A549 (cell line): ENCODE results near the gene MRPL20.
"Not testable (repeated sequence)": the region's sequence is repeated elsewhere in the genome, so short reads cannot be mapped to it uniquely, and the experiment has no call there.

Experiments
- EP300 ChIP-seq, 2 experiments: fragments of >200 bp; sonication (Bioruptor Twin); formaldehyde crosslinking; IDR thresholded peaks; 2 replicates in 1 of 2; 3 replicates in 1 of 2; pipeline ENCODE4 v1.6.1; 2016 to 2017
- ESRRA ChIP-seq: fragments of 150-350 bp; IDR thresholded peaks from 2 replicates; pipeline ENCODE4 v1.6.1; 2014; ENCODE audit warnings: mild to moderate bottlenecking, low read length, borderline replicate concordance
- PHF8 ChIP-seq: fragments of 200-600 bp; sonication (generic); IDR thresholded peaks from 2 replicates; pipeline ENCODE4 v1.6.1; 2016; ENCODE audit warnings: low read depth, mild to moderate bottlenecking, antibody characterized with exemption, moderate library complexity, borderline replicate concordance
- POLR2A ChIP-seq: IDR thresholded peaks from 2 replicates; pipeline ENCODE4 v1.6.1; 2012; ENCODE audit warnings: mild to moderate bottlenecking, low read length
- TF ChIP-seq, protein P1 (sequence below): fragments of >200 bp; sonication (Bioruptor Twin); formaldehyde crosslinking; IDR thresholded peaks from 3 replicates; pipeline ENCODE4 v1.5.1; 2016

DNA sequence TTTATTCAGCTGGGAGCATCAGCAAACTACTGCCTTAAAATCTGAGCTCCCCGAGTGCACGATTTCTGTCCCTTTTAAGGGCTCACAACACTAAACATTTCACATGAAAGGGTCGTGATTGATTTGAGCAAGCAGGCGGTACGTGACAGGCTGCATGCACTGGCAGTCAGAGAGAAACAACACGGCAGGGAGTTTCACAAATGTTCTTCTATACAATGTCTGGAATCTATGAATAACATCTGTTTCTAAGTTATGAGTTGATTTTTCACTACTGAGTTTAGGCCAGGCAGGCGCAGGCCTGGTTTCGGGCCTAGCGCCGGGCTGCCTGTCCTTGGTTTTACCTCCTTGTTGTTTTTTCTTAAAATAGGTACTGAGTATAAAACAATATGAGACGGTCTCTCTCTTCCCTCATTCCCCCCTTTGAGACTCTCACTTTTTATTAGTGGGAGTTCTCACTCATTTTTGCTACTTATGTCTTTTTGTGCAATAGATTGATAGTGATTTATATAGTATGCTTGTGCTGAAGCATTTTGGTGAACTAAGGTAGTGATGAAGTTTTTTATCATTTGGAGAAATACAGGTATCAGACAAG lies 5.3 kb upstream of the MRPL20 start:
- TF ChIP-seq, protein P1, sequence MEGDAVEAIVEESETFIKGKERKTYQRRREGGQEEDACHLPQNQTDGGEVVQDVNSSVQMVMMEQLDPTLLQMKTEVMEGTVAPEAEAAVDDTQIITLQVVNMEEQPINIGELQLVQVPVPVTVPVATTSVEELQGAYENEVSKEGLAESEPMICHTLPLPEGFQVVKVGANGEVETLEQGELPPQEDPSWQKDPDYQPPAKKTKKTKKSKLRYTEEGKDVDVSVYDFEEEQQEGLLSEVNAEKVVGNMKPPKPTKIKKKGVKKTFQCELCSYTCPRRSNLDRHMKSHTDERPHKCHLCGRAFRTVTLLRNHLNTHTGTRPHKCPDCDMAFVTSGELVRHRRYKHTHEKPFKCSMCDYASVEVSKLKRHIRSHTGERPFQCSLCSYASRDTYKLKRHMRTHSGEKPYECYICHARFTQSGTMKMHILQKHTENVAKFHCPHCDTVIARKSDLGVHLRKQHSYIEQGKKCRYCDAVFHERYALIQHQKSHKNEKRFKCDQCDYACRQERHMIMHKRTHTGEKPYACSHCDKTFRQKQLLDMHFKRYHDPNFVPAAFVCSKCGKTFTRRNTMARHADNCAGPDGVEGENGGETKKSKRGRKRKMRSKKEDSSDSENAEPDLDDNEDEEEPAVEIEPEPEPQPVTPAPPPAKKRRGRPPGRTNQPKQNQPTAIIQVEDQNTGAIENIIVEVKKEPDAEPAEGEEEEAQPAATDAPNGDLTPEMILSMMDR: not testable (repeated sequence)
- TF ChIP-seq ESRRA; POLR2A; PHF8; EP300 (IDR thresholded peaks at IDR 0.05): not testable (repeated sequence)
